Neural progenitor cell (in vitro differentiated cells): Measurements from ENCODE around the gene SSBP4. TPM values are rescaled to one million over a fixed set of nuclear protein-coding genes. Genes with fewer than 3 reads are reported as not detected.

Experiments
- DNase-seq: peaks from one replicate; pipeline ENCODE4 v3.0.0-alpha.2; 2016; ENCODE audit warnings: low spot score
- H2AFZ ChIP-seq: fragments of 200-600 bp; sonication (generic); replicated peaks from 2 replicates; pipeline ENCODE4 v1.6.1; 2016; ENCODE audit warnings: antibody characterized with exemption
- H3F3A ChIP-seq: fragments of 200-600 bp; sonication (generic); 2 replicates; pipeline ENCODE4 v1.6.1; 2016; ENCODE audit warnings: antibody characterized with exemption, low read depth
- H3K27ac ChIP-seq: fragments of 200-600 bp; sonication (generic); 2 replicates; pipeline ENCODE4 v1.5.1; 2016; ENCODE audit warnings: mild to moderate bottlenecking
- H3K27me3 ChIP-seq: fragments of 200-600 bp; sonication (generic); 2 replicates; pipeline ENCODE4 v1.6.1; 2016; ENCODE audit warnings: mild to moderate bottlenecking, moderate library complexity
- H3K36me3 ChIP-seq: fragments of 200-600 bp; sonication (generic); 2 replicates; pipeline ENCODE4 v1.5.1; 2016
- H3K4me1 ChIP-seq: fragments of 200-600 bp; sonication (generic); 2 replicates; pipeline ENCODE4 v1.6.1; 2016; ENCODE audit warnings: mixed run types
- H3K4me2 ChIP-seq: fragments of 200-600 bp; sonication (generic); 2 replicates; pipeline ENCODE4 v1.6.1; 2016
- H3K4me3 ChIP-seq: fragments of 200-600 bp; sonication (generic); 2 replicates; pipeline ENCODE4 v1.5.1; 2016
- H3K79me2 ChIP-seq: fragments of 200-600 bp; sonication (generic); 2 replicates; pipeline ENCODE4 v1.6.1; 2016; ENCODE audit warnings: low read depth
- H3K9ac ChIP-seq: fragments of 200-600 bp; sonication (generic); 2 replicates; pipeline ENCODE4 v1.6.1; 2016
- H3K9me3 ChIP-seq: fragments of 200-600 bp; sonication (generic); 2 replicates; pipeline ENCODE4 v1.5.1; 2016; ENCODE audit warnings: low read depth
- H4K20me1 ChIP-seq: fragments of 200-600 bp; sonication (generic); 2 replicates; pipeline ENCODE4 v1.6.1; 2016; ENCODE audit warnings: low read depth
- H3K27ac Mint-ChIP-seq: 3 replicates; pipeline ENCODE4 v1.8.0; 2021; ENCODE audit warnings: mixed read lengths
- H3K27me3 Mint-ChIP-seq: 2 replicates; pipeline ENCODE4 v1.8.0; 2022; ENCODE audit warnings: low read depth, mild to moderate bottlenecking, inconsistent platforms, moderate library complexity, mixed read lengths; ENCODE audit not compliant: insufficient read depth
- H3K36me3 Mint-ChIP-seq: 3 replicates; pipeline ENCODE4 v1.8.0; 2021; ENCODE audit warnings: mixed read lengths
- H3K4me1 Mint-ChIP-seq: 3 replicates; pipeline ENCODE4 v1.8.0; 2021; ENCODE audit warnings: mixed read lengths
- H3K4me3 Mint-ChIP-seq: 3 replicates; pipeline ENCODE4 v1.8.0; 2021; ENCODE audit warnings: mild to moderate bottlenecking, moderate library complexity, mixed read lengths
- H3K9me3 Mint-ChIP-seq: 3 replicates; pipeline ENCODE4 v1.8.0; 2020; ENCODE audit warnings: mixed read lengths
- EZH2 ChIP-seq: fragments of 200-600 bp; sonication (generic); IDR thresholded peaks from 2 replicates; pipeline ENCODE4 v1.6.1; 2017; ENCODE audit warnings: antibody characterized with exemption, mild to moderate bottlenecking, moderate library complexity
- EZH2phosphoT487 ChIP-seq: fragments of 200-600 bp; sonication (generic); IDR thresholded peaks from 2 replicates; pipeline ENCODE4 v1.6.1; 2017; ENCODE audit warnings: antibody characterized with exemption
- total RNA-seq: library from RNA; depleted of rRNA; stranded (reverse); fragments of >200 nt; gene quantifications from 2 replicates; pipeline ENCODE4 v1.2.3, GENCODE V29; 2015; ENCODE audit warnings: low replicate concordance
- TF ChIP-seq, protein P1 (sequence below): fragments of 200-600 bp; sonication (generic); IDR thresholded peaks from 2 replicates; pipeline ENCODE4 v1.5.1; 2017; ENCODE audit warnings: antibody characterized with exemption, mild to moderate bottlenecking

The SSBP4 gene
- total RNA-seq, 1 donor from 2014 or later: 21.1 TPM

DNA sequence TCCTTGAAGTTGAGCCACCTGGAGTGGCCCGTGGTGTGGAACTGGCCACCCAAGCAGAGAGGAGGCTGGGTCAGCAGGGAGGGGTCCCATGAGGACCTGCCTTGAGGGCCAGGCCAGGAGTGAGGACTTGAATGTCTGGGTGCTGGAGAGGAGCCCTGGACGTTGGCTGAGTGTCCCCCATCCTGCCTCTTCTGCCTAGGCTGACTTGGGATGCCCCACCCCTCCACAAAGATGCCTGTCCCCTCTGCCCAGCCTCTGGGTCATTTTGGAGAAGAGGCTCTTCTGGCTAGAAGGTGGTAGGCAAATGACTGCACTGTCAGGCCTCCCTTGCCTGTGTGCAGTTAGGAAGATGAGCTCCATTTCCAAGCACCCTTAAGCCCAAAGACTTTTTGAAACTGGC, 1.7 kb downstream of the SSBP4 start:
- Histone ChIP-seq H3K4me3 (no peak overlapping the region), H3K36me3 (no peaks in the 10 kb centered on the region), H3K4me1 (peaks cover 21% of the 10 kb centered on the region), H3K9me3 (no peaks in the 10 kb centered on the region), H4K20me1 (peaks cover 44% of the 10 kb centered on the region), H3K27me3 (peaks cover 34% of the 10 kb centered on the region), H3K9ac (no peak overlapping the region), H3K4me2 (peak overlapping the region; percentile 88), H3K27ac (no peak overlapping the region), H3F3A (peaks cover 43% of the 10 kb centered on the region), H3K79me2 (peaks cover 18% of the 10 kb centered on the region), H2AFZ (no peak overlapping the region)
- Mint-ChIP-seq H3K4me1 (peaks cover 69% of the 10 kb centered on the region), H3K36me3 (peaks cover 2% of the 10 kb centered on the region), H3K27me3 (peaks cover 13% of the 10 kb centered on the region), H3K27ac (no peak overlapping the region), H3K9me3 (no peaks in the 10 kb centered on the region), H3K4me3 (peak overlapping the region; percentile 92)
- TF ChIP-seq EZH2 (no peak), EZH2phosphoT487 (no peak)
- TF ChIP-seq, protein P1, sequence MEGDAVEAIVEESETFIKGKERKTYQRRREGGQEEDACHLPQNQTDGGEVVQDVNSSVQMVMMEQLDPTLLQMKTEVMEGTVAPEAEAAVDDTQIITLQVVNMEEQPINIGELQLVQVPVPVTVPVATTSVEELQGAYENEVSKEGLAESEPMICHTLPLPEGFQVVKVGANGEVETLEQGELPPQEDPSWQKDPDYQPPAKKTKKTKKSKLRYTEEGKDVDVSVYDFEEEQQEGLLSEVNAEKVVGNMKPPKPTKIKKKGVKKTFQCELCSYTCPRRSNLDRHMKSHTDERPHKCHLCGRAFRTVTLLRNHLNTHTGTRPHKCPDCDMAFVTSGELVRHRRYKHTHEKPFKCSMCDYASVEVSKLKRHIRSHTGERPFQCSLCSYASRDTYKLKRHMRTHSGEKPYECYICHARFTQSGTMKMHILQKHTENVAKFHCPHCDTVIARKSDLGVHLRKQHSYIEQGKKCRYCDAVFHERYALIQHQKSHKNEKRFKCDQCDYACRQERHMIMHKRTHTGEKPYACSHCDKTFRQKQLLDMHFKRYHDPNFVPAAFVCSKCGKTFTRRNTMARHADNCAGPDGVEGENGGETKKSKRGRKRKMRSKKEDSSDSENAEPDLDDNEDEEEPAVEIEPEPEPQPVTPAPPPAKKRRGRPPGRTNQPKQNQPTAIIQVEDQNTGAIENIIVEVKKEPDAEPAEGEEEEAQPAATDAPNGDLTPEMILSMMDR: no peak
- no peak for DNase-seq

- Histone ChIP-seq H3K79me2 (peaks cover 18% of the 10 kb centered on the region), H3K27me3 (peaks cover 34% of the 10 kb centered on the region), H3K4me1 (peaks cover 21% of the 10 kb centered on the region), H4K20me1 (peaks cover 44% of the 10 kb centered on the region), H2AFZ (no peak overlapping the region), H3F3A (peaks cover 43% of the 10 kb centered on the region), H3K4me3 (no peak overlapping the region), H3K36me3 (no peaks in the 10 kb centered on the region), H3K27ac (no peak overlapping the region), H3K9ac (no peak overlapping the region), H3K9me3 (no peaks in the 10 kb centered on the region), H3K4me2 (no peak overlapping the region)
- Mint-ChIP-seq H3K4me1 (peaks cover 65% of the 10 kb centered on the region), H3K27me3 (peaks cover 11% of the 10 kb centered on the region), H3K36me3 (peaks cover 2% of the 10 kb centered on the region), H3K9me3 (no peaks in the 10 kb centered on the region), H3K27ac (no peak overlapping the region), H3K4me3 (peak overlapping the region; percentile 92)
- DNase-seq: no peak
- TF ChIP-seq EZH2 (no peak), EZH2phosphoT487 (no peak)
- TF ChIP-seq, protein P1: no peak
These were observed 2.3 kb downstream of the SSBP4 start for GRCh38 chr19:18421371-18421959.

- Histone ChIP-seq H3K9ac (no peak overlapping the region), H3K9me3 (no peaks in the 10 kb centered on the region), H4K20me1 (peaks cover 44% of the 10 kb centered on the region), H3F3A (peaks cover 32% of the 10 kb centered on the region), H3K27ac (no peak overlapping the region), H2AFZ (no peak overlapping the region), H3K36me3 (no peaks in the 10 kb centered on the region), H3K4me1 (peaks cover 21% of the 10 kb centered on the region), H3K4me3 (no peak overlapping the region), H3K79me2 (peaks cover 18% of the 10 kb centered on the region), H3K27me3 (peaks cover 30% of the 10 kb centered on the region), H3K4me2 (no peak overlapping the region)
- Mint-ChIP-seq H3K27ac (peak overlapping the region; percentile 34), H3K9me3 (no peaks in the 10 kb centered on the region), H3K4me3 (peak overlapping the region; percentile 57), H3K27me3 (peaks cover 8% of the 10 kb centered on the region), H3K36me3 (peaks cover 2% of the 10 kb centered on the region), H3K4me1 (peaks cover 59% of the 10 kb centered on the region)
- TF ChIP-seq EZH2phosphoT487 (no peak), EZH2 (no peak)
- TF ChIP-seq, protein P1: no peak
- DNase-seq: no peak
These were observed 3.5 kb downstream of the SSBP4 start for GRCh38 chr19:18422530-18423191.
